HEK293T (cell line): ENCODE results near the gene HACL1.

Experiments used
- ARNT ChIP-seq: fragments of 450-650 bp; IDR thresholded peaks from 2 replicates; pipeline ENCODE4 v1.6.1; 2017; ENCODE audit warnings: mild to moderate bottlenecking
- BHLHE40 ChIP-seq: fragments of 450-650 bp; IDR thresholded peaks from 2 replicates; pipeline ENCODE4 v1.6.1; 2016; ENCODE audit warnings: mild to moderate bottlenecking, moderate library complexity, borderline replicate concordance
- CTBP1 ChIP-seq: fragments of 450-650 bp; IDR thresholded peaks from 2 replicates; pipeline ENCODE4 v1.6.1; 2016; ENCODE audit warnings: borderline replicate concordance
- ELF4 ChIP-seq: fragments of 450-650 bp; IDR thresholded peaks from 2 replicates; pipeline ENCODE4 v1.6.1; 2017; ENCODE audit warnings: antibody characterized with exemption
- FOXA1 ChIP-seq: fragments of 450-650 bp; IDR thresholded peaks from 2 replicates; pipeline ENCODE4 v1.6.1; 2016; ENCODE audit warnings: mild to moderate bottlenecking
- FOXK2 ChIP-seq: fragments of 450-650 bp; IDR thresholded peaks from 2 replicates; pipeline ENCODE4 v1.6.1; 2016; ENCODE audit warnings: mild to moderate bottlenecking
- FOXM1 ChIP-seq: fragments of 450-650 bp; IDR thresholded peaks from 2 replicates; pipeline ENCODE4 v1.6.1; 2017; ENCODE audit warnings: mild to moderate bottlenecking, borderline replicate concordance
- HDGF ChIP-seq: fragments of 450-650 bp; IDR thresholded peaks from 2 replicates; pipeline ENCODE4 v1.6.1; 2017; ENCODE audit warnings: antibody characterized with exemption, borderline replicate concordance
- NFRKB ChIP-seq: fragments of 450-650 bp; IDR thresholded peaks from 2 replicates; pipeline ENCODE4 v1.6.1; 2016; ENCODE audit warnings: mild to moderate bottlenecking, moderate library complexity
- SP1 ChIP-seq: fragments of 450-650 bp; IDR thresholded peaks from 2 replicates; pipeline ENCODE4 v1.6.1; 2017
- SUZ12 ChIP-seq: fragments of 450-650 bp; IDR thresholded peaks from 2 replicates; pipeline ENCODE4 v1.6.1; 2016; ENCODE audit warnings: mild to moderate bottlenecking
- TARDBP ChIP-seq: fragments of 450-650 bp; IDR thresholded peaks from 2 replicates; pipeline ENCODE4 v1.6.1; 2016
- ZNF384 ChIP-seq: fragments of 450-650 bp; IDR thresholded peaks from 2 replicates; pipeline ENCODE4 v1.6.1; 2016

DNA sequence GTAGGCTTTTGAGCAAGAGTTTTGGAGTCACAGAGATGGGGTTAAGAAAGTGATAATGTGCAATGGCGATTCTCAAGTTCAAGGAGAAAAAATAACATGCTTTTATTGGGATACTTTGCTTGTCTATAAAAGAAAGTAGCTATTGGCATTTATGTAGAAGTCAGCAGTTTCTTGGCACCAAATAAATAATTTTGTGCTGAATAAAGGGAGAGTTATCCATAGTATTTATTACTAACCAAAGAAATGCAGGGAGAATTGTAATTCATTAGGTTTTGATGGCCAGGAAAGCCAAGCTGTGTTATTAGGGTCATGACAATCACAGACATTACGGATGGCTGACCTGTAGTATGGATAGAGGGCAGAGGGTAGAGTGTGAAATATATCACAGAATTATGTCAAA is 33.3 kb upstream of the HACL1 start:
- TF ChIP-seq HDGF (no peak), ZNF384 (no peak), FOXA1 (no peak), ELF4 (no peak), SP1 (no peak), BHLHE40 (no peak), TARDBP (no peak), SUZ12 (no peak), FOXK2 (no peak), NFRKB (no peak), ARNT (no peak), FOXM1 (no peak), CTBP1 (no peak)
